Endothelial cell of umbilical vein (primary cell): Measurements from ENCODE around the gene LBR. TPM values are rescaled to one million over a fixed set of nuclear protein-coding genes. Genes with fewer than 3 reads are reported as not detected.

Experiments
- BruUV-seq: library from RNA; stranded (reverse); fragments of 400-500 nt; replicated peaks from 2 replicates; lab custom pipeline; 2021; lab: Mats Ljungman, UMichigan
- CTCF ChIA-PET: fragments of 300-600, 350-600 bp; sonication (Branson Sonifier 250); formaldehyde crosslinking; loops from one replicate; lab custom pipeline; 2021; ENCODE audit warnings: antibody characterized with exemption, inconsistent platforms; lab: Charles Lee
- POLR2A ChIA-PET: fragments of 300-600, 350-600 bp; sonication (Branson Sonifier 250); formaldehyde crosslinking; loops from one replicate; lab custom pipeline; 2021; ENCODE audit warnings: antibody characterized with exemption, inconsistent platforms; lab: Charles Lee
- DNase-seq: peaks from one replicate; pipeline ENCODE4 v3.0.0-alpha.2; 2011; ENCODE audit warnings: low read depth, low spot score
- FAIRE-seq: peaks from 2 replicates; lab custom pipeline; 2011; peaks lifted over from hg19 to GRCh38; lab: Jason Lieb, UNC
- H2AFZ ChIP-seq: 2 replicates; pipeline ENCODE4 v1.6.0; 2012; ENCODE audit warnings: low read depth, low read length, control low read depth, inconsistent platforms
- H3K27ac ChIP-seq: 2 replicates; pipeline ENCODE4 v1.5.1; 2011; ENCODE audit warnings: low read depth, mild to moderate bottlenecking, control low read depth, low read length, moderate library complexity; ENCODE audit not compliant: insufficient read depth
- H3K27me3 ChIP-seq, 2 experiments: 2 replicates each; pipeline versions ENCODE4 v1.6.0 to v1.6.1; 2011; ENCODE audit warnings: low read length in 2 of 2, mixed read lengths in 1 of 2; ENCODE audit not compliant: control insufficient read depth in 2 of 2, insufficient read depth in 2 of 2
- H3K36me3 ChIP-seq, 2 experiments: 2 replicates in 1 of 2; 3 replicates in 1 of 2; pipeline ENCODE4 v1.5.1; 2011; ENCODE audit warnings: low read length in 2 of 2, mild to moderate bottlenecking in 1 of 2, moderate library complexity in 1 of 2; ENCODE audit not compliant: control insufficient read depth in 2 of 2, insufficient read depth in 2 of 2; ENCODE audit errors: extremely low read depth in 1 of 2
- H3K4me1 ChIP-seq: 3 replicates; pipeline ENCODE4 v1.5.1; 2011; ENCODE audit warnings: mild to moderate bottlenecking, low read length; ENCODE audit not compliant: control insufficient read depth, insufficient read depth; ENCODE audit errors: extremely low read depth
- H3K4me2 ChIP-seq: 2 replicates; pipeline ENCODE4 v1.6.1; 2011; ENCODE audit warnings: low read length, control low read depth, mixed read lengths; ENCODE audit not compliant: insufficient read depth
- H3K4me3 ChIP-seq, 3 experiments: fragments of 200-600 bp in 1 of 3; sonication (generic), shearing (Covaris generic) in 1 of 3; replicated peaks in 1 of 3; 2 replicates each; pipeline ENCODE4 v1.5.1; 2011 to 2016; ENCODE audit warnings: control low read depth in 3 of 3, low read length in 3 of 3, mild to moderate bottlenecking in 2 of 3, inconsistent platforms in 1 of 3, low read depth in 1 of 3, moderate library complexity in 1 of 3; ENCODE audit not compliant: insufficient read depth in 1 of 3
- H3K79me2 ChIP-seq: 2 replicates; pipeline ENCODE4 v1.6.0; 2012; ENCODE audit warnings: low read length, inconsistent platforms; ENCODE audit not compliant: control insufficient read depth, insufficient read depth
- H3K9ac ChIP-seq: replicated peaks from 2 replicates; pipeline ENCODE3; 2011; ENCODE audit warnings: low read length, control low read depth; ENCODE audit not compliant: insufficient read depth; ENCODE audit errors: extremely low read depth
- H3K9me1 ChIP-seq: replicated peaks from 3 replicates; pipeline ENCODE4 v1.6.0; 2011; ENCODE audit warnings: mild to moderate bottlenecking, low read length; ENCODE audit not compliant: control insufficient read depth, insufficient read depth; ENCODE audit errors: extremely low read depth
- H3K9me3 ChIP-seq: replicated peaks from 2 replicates; pipeline ENCODE4 v1.5.1; 2012; ENCODE audit warnings: low read length, inconsistent platforms; ENCODE audit not compliant: control insufficient read depth, insufficient read depth
- H4K20me1 ChIP-seq: replicated peaks from 2 replicates; pipeline ENCODE3; 2011; ENCODE audit warnings: mild to moderate bottlenecking, low read length; ENCODE audit not compliant: control insufficient read depth, insufficient read depth; ENCODE audit errors: extremely low read depth
- EZH2 ChIP-seq: IDR thresholded peaks from 2 replicates; pipeline ENCODE4 v1.6.1; 2012; ENCODE audit warnings: borderline replicate concordance, low read depth, mild to moderate bottlenecking, moderate library complexity, low read length, inconsistent platforms; ENCODE audit not compliant: severe bottlenecking
- FOS ChIP-seq: IDR thresholded peaks from 2 replicates; pipeline ENCODE4 v1.6.1; 2011; ENCODE audit warnings: mild to moderate bottlenecking, low read length, moderate library complexity, borderline replicate concordance; ENCODE audit not compliant: insufficient read depth
- GATA2 ChIP-seq: IDR thresholded peaks from 2 replicates; pipeline ENCODE4 v1.7.0; 2011; ENCODE audit warnings: low read depth, mild to moderate bottlenecking, moderate library complexity, mixed read lengths, low read length; ENCODE audit not compliant: insufficient read length, insufficient read depth
- JUN ChIP-seq: IDR thresholded peaks from 2 replicates; pipeline ENCODE4 v1.6.1; 2011; ENCODE audit warnings: borderline replicate concordance, low read depth; ENCODE audit not compliant: insufficient read length, insufficient read depth
- MYC ChIP-seq: IDR thresholded peaks from one replicate; pipeline ENCODE4 v1.6.1; 2011; ENCODE audit warnings: mild to moderate bottlenecking, low read depth, low read length
- POLR2A ChIP-seq: IDR thresholded peaks from 2 replicates; pipeline ENCODE4 v1.6.1; 2012; ENCODE audit warnings: low read depth, mild to moderate bottlenecking, control low read depth, low read length
- POLR2AphosphoS5 ChIP-seq: IDR thresholded peaks from 2 replicates; pipeline ENCODE4 v1.6.1; 2012; ENCODE audit warnings: low read depth, mild to moderate bottlenecking, control low read depth, low read length, moderate library complexity; ENCODE audit not compliant: insufficient read depth
- dilution Hi-C: fragments of 300-500 bp; cut with MboI; formaldehyde crosslinking; loops from one replicate; pipeline ENCODE4 v1.15.0; 2019; ENCODE audit warnings: low sequenced_read_pairs; ENCODE audit not compliant: extremely low pct_ligation_motif_present
- intact Hi-C: fragments of 100-400 bp; cut with micrococcal nuclease; formaldehyde crosslinking; loops from one replicate; pipeline ENCODE4 v1.10.0; 2022
- polyA plus RNA-seq, 4 experiments: library from polyadenylated mRNA; depleted of rRNA in 3 of 4; stranded (reverse) in 3 of 4; unstranded in 1 of 4; fragments of >200 nt; gene quantifications; 2 replicates each; pipeline versions ENCODE4 v1.2.1 to v1.2.3, GENCODE V29; 2011 to 2012; ENCODE audit warnings: missing spikeins in 1 of 4
- total RNA-seq: library from RNA; stranded (reverse); gene quantifications from 2 replicates; pipeline ENCODE4 v1.2.3, GENCODE V29; 2021
- TF ChIP-seq, protein P1 (sequence below), 2 donors: IDR thresholded peaks; 1 replicate in 1 of 2; 2 replicates in 1 of 2; pipeline ENCODE4 v1.5.1; 2011; ENCODE audit warnings: low read length in 2 of 2, mild to moderate bottlenecking in 2 of 2, moderate library complexity in 2 of 2, control low read depth in 1 of 2, inconsistent platforms in 1 of 2, low read depth in 1 of 2; ENCODE audit not compliant: insufficient read depth in 1 of 2; ENCODE audit errors: extremely low read depth in 1 of 2
- TF ChIP-seq, protein P2 (sequence below): IDR thresholded peaks from 2 replicates; pipeline ENCODE4 v1.6.1; 2011; ENCODE audit not compliant: insufficient read depth, insufficient read length

Gene LBR
- total and polyA plus RNA-seq, 2 donors (not counting 3 experiments of a cell fraction or from before 2014, with no cell fraction given), result 53.9 to 119 TPM

DNA sequence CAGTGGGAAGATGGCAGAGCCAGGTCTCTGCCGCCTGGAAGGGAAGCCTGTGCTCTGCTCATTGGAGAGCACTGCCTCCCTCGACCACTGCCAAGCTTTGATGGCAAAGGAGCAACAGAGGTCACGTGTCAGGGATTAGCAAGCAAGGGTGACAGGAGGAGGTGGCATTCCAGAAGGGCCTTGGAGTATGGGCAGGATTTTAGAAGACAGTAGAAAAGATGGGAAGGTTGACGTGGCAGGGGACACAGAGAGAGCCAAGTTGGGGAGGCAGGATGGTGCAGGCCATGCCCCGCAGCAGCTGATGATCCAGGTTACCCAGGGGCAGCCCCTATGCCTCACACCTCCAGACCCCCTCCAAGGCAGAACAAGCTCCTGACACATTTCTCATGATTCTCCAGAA, 21.9 kb upstream of the LBR start:
- Histone ChIP-seq H2AFZ (no peak overlapping the region), H3K36me3 (no peaks in the 10 kb centered on the region), H3K27me3 (peaks cover 2% of the 10 kb centered on the region in 2 experiments), H3K4me1 (peaks cover 24% of the 10 kb centered on the region), H3K27ac (no peak overlapping the region), H3K79me2 (no peaks in the 10 kb centered on the region), H3K4me2 (no peak overlapping the region), H3K9me3 (no peaks in the 10 kb centered on the region), H3K4me3 (no peak overlapping the region), H3K9ac (no peak overlapping the region), H4K20me1 (no peaks in the 10 kb centered on the region), H3K9me1 (no peaks in the 10 kb centered on the region)
- CTCF ChIA-PET, result interaction anchor here (3.0 kb wide), 1 partner anchor 9 kb away, joined by 12 read pairs; no protein-coding TSS in a partner anchor
- intact Hi-C loops (no loop called here), dilution Hi-C loops (no loop called here)
- POLR2A ChIA-PET, result no interaction called here
- FAIRE-seq (no peak), DNase-seq (no peak)
- TF ChIP-seq, protein P1, sequence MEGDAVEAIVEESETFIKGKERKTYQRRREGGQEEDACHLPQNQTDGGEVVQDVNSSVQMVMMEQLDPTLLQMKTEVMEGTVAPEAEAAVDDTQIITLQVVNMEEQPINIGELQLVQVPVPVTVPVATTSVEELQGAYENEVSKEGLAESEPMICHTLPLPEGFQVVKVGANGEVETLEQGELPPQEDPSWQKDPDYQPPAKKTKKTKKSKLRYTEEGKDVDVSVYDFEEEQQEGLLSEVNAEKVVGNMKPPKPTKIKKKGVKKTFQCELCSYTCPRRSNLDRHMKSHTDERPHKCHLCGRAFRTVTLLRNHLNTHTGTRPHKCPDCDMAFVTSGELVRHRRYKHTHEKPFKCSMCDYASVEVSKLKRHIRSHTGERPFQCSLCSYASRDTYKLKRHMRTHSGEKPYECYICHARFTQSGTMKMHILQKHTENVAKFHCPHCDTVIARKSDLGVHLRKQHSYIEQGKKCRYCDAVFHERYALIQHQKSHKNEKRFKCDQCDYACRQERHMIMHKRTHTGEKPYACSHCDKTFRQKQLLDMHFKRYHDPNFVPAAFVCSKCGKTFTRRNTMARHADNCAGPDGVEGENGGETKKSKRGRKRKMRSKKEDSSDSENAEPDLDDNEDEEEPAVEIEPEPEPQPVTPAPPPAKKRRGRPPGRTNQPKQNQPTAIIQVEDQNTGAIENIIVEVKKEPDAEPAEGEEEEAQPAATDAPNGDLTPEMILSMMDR (IDR thresholded peaks at IDR 0.05; ENCODE audit: extremely low read depth in 1 of 2, insufficient read depth in 1 of 2, low read depth in 1 of 2, low read length in 2 of 2), result no peak
- TF ChIP-seq GATA2, result no peak
- no peak for TF ChIP-seq MYC
- TF ChIP-seq FOS, result no peak
- no peak for TF ChIP-seq POLR2AphosphoS5
- TF ChIP-seq EZH2, result no peak
- TF ChIP-seq, protein P2, sequence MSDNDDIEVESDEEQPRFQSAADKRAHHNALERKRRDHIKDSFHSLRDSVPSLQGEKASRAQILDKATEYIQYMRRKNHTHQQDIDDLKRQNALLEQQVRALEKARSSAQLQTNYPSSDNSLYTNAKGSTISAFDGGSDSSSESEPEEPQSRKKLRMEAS, result no peak
- no peak for TF ChIP-seq POLR2A
- TF ChIP-seq JUN, result no peak
- no TSS peak for BruUV-seq
